Esophagus squamous epithelium (tissue), 4 donors: Measurements from ENCODE around the gene RAB11FIP2.

ENCODE experiments used
- CTCF ChIP-seq, 6 experiments: fragments of 450-650 bp in 4 of 6; fragments of 200-600 bp in 2 of 6; sonication (generic) in 2 of 6; IDR thresholded peaks; one replicate each; pipeline ENCODE4 v1.5.1; 2016 to 2019; ENCODE audit warnings: antibody characterized with exemption in 6 of 6, mild to moderate bottlenecking in 4 of 6, moderate library complexity in 4 of 6
- POLR2A ChIP-seq, 4 donors: fragments of 450-650 bp; IDR thresholded peaks; one replicate each; pipeline ENCODE4 v1.6.1; 2017; ENCODE audit warnings: antibody characterized with exemption in 4 of 4, mild to moderate bottlenecking in 4 of 4, moderate library complexity in 3 of 4

GRCh38 chr10:117993166-117993565 lies 53.6 kb downstream of the RAB11FIP2 start:
- TF ChIP-seq CTCF (IDR thresholded peaks at IDR 0.05) (no peak), POLR2A (IDR thresholded peaks at IDR 0.05) (no peak)
